ENCODE measurements around the gene MEOX1. TPM values are rescaled to one million over a fixed set of nuclear protein-coding genes. Genes with fewer than 3 reads are reported as not detected.

The MEOX1 gene
- total RNA-seq, 1 experiment from 2014 or later: not detected

GRCh38 chr17:43658900-43659299, 2.8 kb downstream of the MEOX1 start:
- no peak for DNase-seq (ENCODE audit: low spot score)

GRCh38 chr17:43655693-43656255, 5.9 kb downstream of the MEOX1 start:
- DNase-seq (ENCODE audit: low spot score): no peak

GRCh38 chr17:43652124-43652480, 9.6 kb downstream of the MEOX1 start:
- no peak for DNase-seq (ENCODE audit: low spot score)

- DNase-seq (ENCODE audit: low spot score): no peak
Observed at GRCh38 chr17:43650471-43650870, 11.3 kb downstream of the MEOX1 start.

GRCh38 chr17:43648916-43649315, 12.8 kb downstream of the MEOX1 start:
- no peak for DNase-seq (ENCODE audit: low spot score)

- DNase-seq (ENCODE audit: low spot score): no peak
Observed at GRCh38 chr17:43645765-43646481, 15.8 kb downstream of the MEOX1 start.

GRCh38 chr17:43645450-43645764, 16.3 kb downstream of the MEOX1 start:
- DNase-seq (ENCODE audit: low spot score): no peak

GRCh38 chr17:43644081-43644480, 17.6 kb downstream of the MEOX1 start:
- no peak for DNase-seq (ENCODE audit: low spot score)

GRCh38 chr17:43641416-43641815, 20.3 kb downstream of the MEOX1 start:
- no peak for DNase-seq (ENCODE audit: low spot score)

GRCh38 chr17:43640491-43641252, 21.1 kb downstream of the MEOX1 start:
- DNase-seq (ENCODE audit: low spot score): no peak

GRCh38 chr17:43637563-43638323, 24.0 kb downstream of the MEOX1 start:
- no peak for DNase-seq (ENCODE audit: low spot score)

GRCh38 chr17:43636426-43636825, 25.3 kb downstream of the MEOX1 start:
- DNase-seq (ENCODE audit: low spot score): no peak

GRCh38 chr17:43634591-43635125, 27.1 kb downstream of the MEOX1 start:
- DNase-seq (ENCODE audit: low spot score): no peak

- no peak for DNase-seq (ENCODE audit: low spot score)
Observed at GRCh38 chr17:43632221-43632620, 29.5 kb downstream of the MEOX1 start.

GRCh38 chr17:43631429-43631828, 30.3 kb downstream of the MEOX1 start:
- no peak for DNase-seq (ENCODE audit: low spot score)

GRCh38 chr17:43628089-43628650, 33.6 kb downstream of the MEOX1 start:
- no peak for DNase-seq (ENCODE audit: low spot score)

GRCh38 chr17:43627653-43628052, 34.1 kb downstream of the MEOX1 start:
- no peak for DNase-seq (ENCODE audit: low spot score)

GRCh38 chr17:43626023-43626422, 35.7 kb downstream of the MEOX1 start:
- no peak for DNase-seq (ENCODE audit: low spot score)

- no peak for DNase-seq (ENCODE audit: low spot score)
Observed at GRCh38 chr17:43625606-43626005, 36.1 kb downstream of the MEOX1 start.

- DNase-seq (ENCODE audit: low spot score): no peak
Observed at GRCh38 chr17:43620581-43620980, 41.1 kb downstream of the MEOX1 start.

GRCh38 chr17:43620147-43620546, 41.6 kb downstream of the MEOX1 start:
- no peak for DNase-seq (ENCODE audit: low spot score)

- DNase-seq (ENCODE audit: low spot score): no peak
Observed at GRCh38 chr17:43619705-43620104, 42.0 kb downstream of the MEOX1 start.

Measured in A172 (cell line).